GM18517 (cell line): ENCODE data around the gene HSPB3.
"Not testable (repeated sequence)": the region's sequence is repeated elsewhere in the genome, so short reads cannot be mapped to it uniquely, and the experiment has no call there.

Source experiments
- ATAC-seq: cut with Tn5 transposase; IDR thresholded peaks from one replicate; pipeline ENCODE4 v1.9.1; 2021; ENCODE audit warnings: mild to moderate bottlenecking, moderate library complexity; ENCODE audit not compliant: unreplicated experiment

Gene HSPB3

GRCh38 chr5:54455413-54456157 is at the start of gene HSPB3:
Gene HSPB3 (plus strand): TSS chr5:54455699. CDS start chr5:54455790, 91 bp downstream.
- no peak for ATAC-seq

GRCh38 chr5:54411176-54411575 is 44.3 kb upstream of the HSPB3 start:
- no peak for ATAC-seq

GRCh38 chr5:54412913-54413312 is 42.6 kb upstream of the HSPB3 start:
- no peak for ATAC-seq

- ATAC-seq, result no peak
Observed at GRCh38 chr5:54415147-54415546, 40.4 kb upstream of the HSPB3 start.

GRCh38 chr5:54415896-54416601 is 39.5 kb upstream of the HSPB3 start:
- no peak for ATAC-seq

- ATAC-seq, result peak; percentile 60
Observed at GRCh38 chr5:54419573-54420423, 35.7 kb upstream of the HSPB3 start.

- ATAC-seq, result not testable (repeated sequence)
Observed at GRCh38 chr5:54420511-54420910, 35.0 kb upstream of the HSPB3 start.

GRCh38 chr5:54421976-54422375 is 33.5 kb upstream of the HSPB3 start:
- ATAC-seq, result no peak

- ATAC-seq, result no peak
Observed at GRCh38 chr5:54425258-54425657, 30.2 kb upstream of the HSPB3 start.

GRCh38 chr5:54426209-54426608 is 29.3 kb upstream of the HSPB3 start:
- no peak for ATAC-seq

GRCh38 chr5:54434650-54435049 is 20.8 kb upstream of the HSPB3 start:
- ATAC-seq, result not testable (repeated sequence)

GRCh38 chr5:54438620-54439389 is 16.7 kb upstream of the HSPB3 start:
- ATAC-seq, result no peak

GRCh38 chr5:54440456-54440893 is 15.0 kb upstream of the HSPB3 start:
- ATAC-seq, result peak; percentile 87

GRCh38 chr5:54442271-54442670 is 13.2 kb upstream of the HSPB3 start:
- ATAC-seq, result no peak

GRCh38 chr5:54443270-54443669 is 12.2 kb upstream of the HSPB3 start:
- ATAC-seq, result no peak

GRCh38 chr5:54445691-54446378 is 9.7 kb upstream of the HSPB3 start:
- ATAC-seq, result no peak

- no peak for ATAC-seq
Observed at GRCh38 chr5:54446379-54446732, 9.1 kb upstream of the HSPB3 start.

GRCh38 chr5:54449923-54450322 is 5.6 kb upstream of the HSPB3 start:
- no peak for ATAC-seq

- no peak for ATAC-seq
Observed at GRCh38 chr5:54450542-54450941, 5.0 kb upstream of the HSPB3 start.

- no peak for ATAC-seq
Observed at GRCh38 chr5:54453046-54453445, 2.5 kb upstream of the HSPB3 start.
